HEK293T (cell line): ENCODE results near the gene SPAG16.

Experiments
- ARNT ChIP-seq: fragments of 450-650 bp; IDR thresholded peaks from 2 replicates; pipeline ENCODE4 v1.6.1; 2017; ENCODE audit warnings: mild to moderate bottlenecking
- BHLHE40 ChIP-seq: fragments of 450-650 bp; IDR thresholded peaks from 2 replicates; pipeline ENCODE4 v1.6.1; 2016; ENCODE audit warnings: mild to moderate bottlenecking, moderate library complexity, borderline replicate concordance
- FOXA1 ChIP-seq: fragments of 450-650 bp; IDR thresholded peaks from 2 replicates; pipeline ENCODE4 v1.6.1; 2016; ENCODE audit warnings: mild to moderate bottlenecking
- FOXK2 ChIP-seq: fragments of 450-650 bp; IDR thresholded peaks from 2 replicates; pipeline ENCODE4 v1.6.1; 2016; ENCODE audit warnings: mild to moderate bottlenecking
- FOXM1 ChIP-seq: fragments of 450-650 bp; IDR thresholded peaks from 2 replicates; pipeline ENCODE4 v1.6.1; 2017; ENCODE audit warnings: mild to moderate bottlenecking, borderline replicate concordance
- HDGF ChIP-seq: fragments of 450-650 bp; IDR thresholded peaks from 2 replicates; pipeline ENCODE4 v1.6.1; 2017; ENCODE audit warnings: antibody characterized with exemption, borderline replicate concordance
- L3MBTL2 ChIP-seq: fragments of 450-650 bp; conservative IDR thresholded peaks from 2 replicates; pipeline ENCODE4 v1.6.1; 2016; ENCODE audit warnings: mild to moderate bottlenecking
- SP1 ChIP-seq: fragments of 450-650 bp; IDR thresholded peaks from 2 replicates; pipeline ENCODE4 v1.6.1; 2017
- SUZ12 ChIP-seq: fragments of 450-650 bp; IDR thresholded peaks from 2 replicates; pipeline ENCODE4 v1.6.1; 2016; ENCODE audit warnings: mild to moderate bottlenecking
- TARDBP ChIP-seq: fragments of 450-650 bp; IDR thresholded peaks from 2 replicates; pipeline ENCODE4 v1.6.1; 2016

GRCh38 chr2:214328941-214329340 is 1044.7 kb downstream of the SPAG16 start:
- TF ChIP-seq FOXM1 (no peak), BHLHE40 (no peak), TARDBP (no peak), ARNT (no peak), SP1 (no peak), L3MBTL2 (no peak), HDGF (no peak), FOXK2 (no peak), SUZ12 (no peak), FOXA1 (no peak)
